HepG2 (cell line): ENCODE measurements around the gene XRCC1. TPM values are rescaled to one million over a fixed set of nuclear protein-coding genes. Genes with fewer than 3 reads are reported as not detected.

Source experiments
- ERF ChIP-seq: IDR thresholded peaks from 2 replicates; pipeline ENCODE4 v1.6.1; 2018; ENCODE audit warnings: missing biosample characterization, missing genetic modification reagents
- GABPA ChIP-seq, 2 experiments: IDR thresholded peaks; 2 replicates each; pipeline ENCODE4 v1.6.1; 2011 to 2016; ENCODE audit warnings: low read depth in 2 of 2, low read length in 1 of 2, missing biosample characterization in 1 of 2, missing genetic modification characterization in 1 of 2
- POLR2G ChIP-seq: fragments of 200-400 bp; formaldehyde crosslinking; IDR thresholded peaks from 2 replicates; pipeline ENCODE4 v1.6.1; 2018; ENCODE audit warnings: mild to moderate bottlenecking, low read depth, low read length, moderate library complexity
- RERE ChIP-seq: IDR thresholded peaks from 2 replicates; pipeline ENCODE4 v1.6.1; 2016; ENCODE audit warnings: low read depth, missing genetic modification reagents, missing compliant biosample characterization
- UBTF ChIP-seq: sonication (generic); formaldehyde crosslinking; IDR thresholded peaks from 2 replicates; pipeline ENCODE4 v1.4.0; 2020; ENCODE audit warnings: mild to moderate bottlenecking, missing genetic modification reagents
- ZGPAT ChIP-seq: IDR thresholded peaks from 2 replicates; pipeline ENCODE4 v1.6.1; 2016; ENCODE audit warnings: mild to moderate bottlenecking
- ZNF44 ChIP-seq: sonication (generic); formaldehyde crosslinking; IDR thresholded peaks from 2 replicates; pipeline ENCODE4 v1.5.1; 2020; ENCODE audit warnings: mild to moderate bottlenecking, missing genetic modification reagents
- ZNF704 ChIP-seq: sonication (generic); formaldehyde crosslinking; IDR thresholded peaks from 2 replicates; pipeline ENCODE4 v1.8.1; 2023; ENCODE audit warnings: mild to moderate bottlenecking, inconsistent platforms, moderate library complexity, missing genetic modification reagents, borderline replicate concordance
- ZNF747 ChIP-seq: sonication (generic); formaldehyde crosslinking; IDR thresholded peaks from 2 replicates; pipeline ENCODE4 v1.8.1; 2023; ENCODE audit warnings: missing genetic modification reagents, mild to moderate bottlenecking, borderline replicate concordance
- ZSCAN21 ChIP-seq: sonication (generic); formaldehyde crosslinking; IDR thresholded peaks from 2 replicates; pipeline ENCODE4 v1.8.0; 2022; ENCODE audit warnings: mild to moderate bottlenecking, missing genetic modification reagents, moderate library complexity, borderline replicate concordance
- polyA plus RNA-seq, 8 experiments: library from polyadenylated mRNA; depleted of rRNA in 3 of 8; stranded (reverse) in 7 of 8; unstranded in 1 of 8; fragments of >200 nt; fragmentation: Illumina TruSeq in 4 of 8; extraction: Trizol in 4 of 8; gene quantifications; 2 replicates each; pipeline versions ENCODE4 v1.2.1 to v1.2.3, GENCODE V29; 2011 to 2016; ENCODE audit warnings: low read depth in 4 of 8, missing spikeins in 1 of 8, mixed read lengths in 1 of 8; ENCODE audit not compliant: insufficient read depth in 1 of 8
- total RNA-seq, 5 experiments: library from RNA; depleted of rRNA; stranded (reverse); fragments of >200 nt; fragmentation: Illumina TruSeq; extraction: Trizol; gene quantifications; 2 replicates each; pipeline ENCODE4 v1.2.3, GENCODE V29; 2016; ENCODE audit warnings: low read depth in 1 of 5

Gene XRCC1
- total and polyA plus RNA-seq, 2 of the 13 experiments (the other 11 are each of a cell fraction or from before 2014, with no cell fraction given): 24.7 to 26.3 TPM

GRCh38 chr19:43504426-43505185 lies 70.7 kb downstream of the XRCC1 start, which contains the start of gene PHLDB3 (continued):
- TF ChIP-seq ZNF747 (peak; percentile 48; the same call in 1 of the 2 replicates), UBTF (CRISPR knock-in tag) (peak; percentile 50; the same call in 1 of the 2 replicates), ZNF704 (peak; percentile 30; the same call in 1 of the 2 replicates), RERE (0 out of 2 replicates have a peak, but pooled peaks have one; percentile 19), POLR2G (peak; percentile 62), ZSCAN21 (CRISPR knock-in tag) (peak; percentile 24; the same call in 1 of the 2 replicates), GABPA (IDR thresholded peaks at IDR 0.05; ENCODE audit: low read depth, low read length) (peak; percentile 51), GABPA (CRISPR knock-in tag; IDR thresholded peaks at IDR 0.05; ENCODE audit: low read depth) (peak; percentile 76), ZGPAT (CRISPR knock-in tag) (0 out of 2 replicates have a peak, but pooled peaks have one; percentile 7), ZNF44 (no peak), ERF (CRISPR knock-in tag) (no peak)
